Spinal cord (tissue), 10 donors: ENCODE results near the gene FRMD8. TPM values are rescaled to one million over a fixed set of nuclear protein-coding genes. Genes with fewer than 3 reads are reported as not detected.

Source experiments
- DNase-seq, 6 donors: peaks; one replicate each; pipeline versions ENCODE4 v3.0.0 to v3.0.0-alpha.2; 2013 to 2015; ENCODE audit warnings: low spot score in 6 of 6, low read depth in 4 of 6
- H3K27ac ChIP-seq: one replicate; pipeline ENCODE4 v1.5.1; 2013; ENCODE audit warnings: low read depth, low read length, control low read depth
- H3K27me3 ChIP-seq: one replicate; pipeline ENCODE4 v1.6.1; 2013; ENCODE audit warnings: low read length; ENCODE audit not compliant: control insufficient read depth, insufficient read depth
- H3K36me3 ChIP-seq: one replicate; pipeline ENCODE4 v1.6.1; 2013; ENCODE audit warnings: low read length; ENCODE audit not compliant: control insufficient read depth, insufficient read depth
- H3K4me1 ChIP-seq: one replicate; pipeline ENCODE4 v1.6.1; 2013; ENCODE audit warnings: low read length; ENCODE audit not compliant: control insufficient read depth, insufficient read depth
- H3K4me3 ChIP-seq: one replicate; pipeline ENCODE4 v1.5.1; 2013; ENCODE audit warnings: low read depth, low read length, control low read depth
- H3K9me3 ChIP-seq: one replicate; pipeline ENCODE4 v1.6.1; 2013; ENCODE audit warnings: low read length; ENCODE audit not compliant: control insufficient read depth, insufficient read depth
- WGBS: methylation state at CpG from one replicate; pipeline ENCODE4 v1.1.5; 2013; ENCODE audit warnings: missing lambda C conversion rate; ENCODE audit not compliant: insufficient coverage; 5-methylcytosine and 5-hydroxymethylcytosine counted together
- polyA plus RNA-seq, 2 donors: library from polyadenylated mRNA; unstranded; fragments of 120-200 nt; gene quantifications; one replicate each; pipeline ENCODE4 v1.2.1, GENCODE V29; 2013; ENCODE audit not compliant: insufficient read length in 2 of 2
- total RNA-seq, 2 donors: library from RNA; depleted of rRNA in 1 of 2; stranded (reverse); fragments of 120-200 nt in 1 of 2; fragments of >200 nt in 1 of 2; gene quantifications; one replicate each; pipeline versions ENCODE4 v1.2.3 to v1.2.4, GENCODE V29; 2013 to 2014
- donor health status: healthy.

FRMD8 gene
- total and polyA plus RNA-seq, 4 donors, result 16.3 to 19.3 (median 17.7) TPM

DNA sequence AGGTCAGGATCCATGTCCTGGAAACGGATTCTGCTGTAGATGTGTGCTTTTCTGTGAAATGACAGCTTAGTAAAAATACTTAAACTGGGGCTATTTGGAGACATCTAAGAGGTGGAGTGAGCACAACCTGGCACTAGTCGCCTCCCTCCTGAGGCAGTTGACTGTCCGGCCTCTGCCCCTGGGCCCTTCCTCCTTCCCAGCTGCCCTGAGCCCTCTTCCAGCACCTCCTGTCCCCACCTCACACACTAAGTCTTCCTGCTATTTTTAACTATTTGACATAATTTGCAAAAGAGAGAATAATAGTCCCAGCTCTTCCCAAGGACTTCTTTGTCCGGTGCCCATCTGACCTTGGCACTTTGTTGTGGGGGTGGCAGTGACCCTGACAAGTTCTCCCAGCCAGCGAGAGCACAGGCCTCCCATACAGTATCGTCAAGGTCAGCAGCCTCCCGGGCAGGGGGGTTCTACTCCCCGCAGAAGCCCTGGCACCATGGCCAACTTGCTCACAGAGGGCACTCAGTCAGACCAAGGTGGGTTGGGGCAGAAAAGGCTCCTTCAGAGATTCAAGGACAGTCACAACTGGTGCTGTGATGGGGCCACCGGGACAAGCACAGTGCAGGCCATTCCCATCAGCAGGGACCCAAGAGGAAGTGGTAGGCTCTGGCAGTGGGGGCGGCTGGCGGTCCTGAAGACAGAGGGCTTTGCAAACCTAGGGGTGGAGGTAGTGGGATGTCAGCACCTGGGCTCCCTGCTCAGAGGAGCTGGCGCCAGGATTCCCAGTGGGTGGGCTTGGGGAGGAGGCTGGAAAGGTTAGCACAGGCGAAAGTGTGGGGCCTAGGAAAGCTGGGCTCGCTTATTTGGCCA is 30.6 kb downstream of the FRMD8 start:
- no peaks in the 10 kb centered on the region for H3K9me3 ChIP-seq
- peaks cover 18% of the 10 kb centered on the region for H3K36me3 ChIP-seq
- H3K4me1 ChIP-seq, result peaks cover 86% of the 10 kb centered on the region
- peak overlapping the region; percentile 99 for H3K27ac ChIP-seq
- WGBS, result 56% methylated on average over 6 of the region's 14 CpGs
- no peak for DNase-seq
- H3K27me3 ChIP-seq, result no peaks in the 10 kb centered on the region
- H3K4me3 ChIP-seq, result peak overlapping the region; percentile 36

DNA sequence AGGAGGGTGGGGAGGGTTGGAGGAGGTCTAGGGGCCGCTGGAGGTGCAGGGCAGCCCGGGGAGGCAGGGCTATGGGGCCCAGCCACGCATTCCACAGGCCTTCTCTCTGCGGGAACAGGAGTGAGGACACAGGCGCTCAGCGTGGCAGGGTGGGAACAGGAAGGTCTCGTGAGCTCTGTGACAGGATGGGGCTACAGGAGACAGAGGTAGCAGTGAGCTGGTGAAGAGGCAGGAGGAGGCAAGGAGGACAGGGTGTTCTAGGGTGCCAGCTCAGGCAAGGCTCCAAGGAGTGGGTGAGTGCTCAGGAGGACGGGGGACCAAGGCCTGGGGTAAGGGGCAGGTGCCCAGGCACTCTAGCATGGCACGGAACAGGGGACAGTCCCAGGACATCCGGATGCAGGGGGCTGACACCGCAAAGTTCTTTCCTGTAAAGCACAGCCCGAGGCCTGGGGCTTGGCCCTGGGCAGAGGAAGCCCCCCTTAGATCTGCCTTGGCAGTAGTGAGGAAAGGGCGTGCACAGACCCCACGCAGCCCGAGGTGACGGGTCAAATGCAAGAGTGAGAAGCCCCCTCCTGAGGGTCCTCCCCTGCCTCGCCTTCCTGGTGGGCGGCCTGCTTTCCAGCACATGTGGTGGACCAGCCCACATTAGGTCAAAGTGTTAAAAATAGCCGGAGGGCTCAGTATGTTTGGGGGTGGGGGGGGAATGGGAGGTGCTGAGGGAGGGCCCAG is 31.4 kb downstream of the FRMD8 start:
- Histone ChIP-seq H3K4me1 (peaks cover 84% of the 10 kb centered on the region), H3K4me3 (no peak overlapping the region)
- 54% methylated on average over 17 of the region's 19 CpGs for WGBS

DNA sequence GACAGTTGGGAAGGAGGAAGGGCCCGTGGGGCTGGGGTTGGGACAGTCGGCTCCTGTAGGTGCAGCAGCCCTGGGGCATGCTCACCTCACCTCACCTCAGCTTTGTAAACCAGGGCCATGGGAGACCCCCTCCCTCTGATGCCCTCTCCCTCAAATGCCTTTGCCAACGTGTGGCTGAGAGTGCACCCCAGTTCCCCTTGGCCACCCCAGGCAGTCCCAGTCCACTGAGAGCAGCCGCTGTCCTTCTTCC is 31.9 kb downstream of the FRMD8 start:
- Histone ChIP-seq H3K27ac (peak overlapping the region; percentile 99), H3K4me3 (peak overlapping the region; percentile 27), H3K4me1 (peaks cover 86% of the 10 kb centered on the region), H3K27me3 (no peaks in the 10 kb centered on the region), H3K36me3 (peaks cover 10% of the 10 kb centered on the region), H3K9me3 (no peaks in the 10 kb centered on the region)
- WGBS, result 25% methylated on average over 2 of the region's 4 CpGs
- no peak for DNase-seq

More for the DNA sequence above, 31.4 kb downstream of the FRMD8 start:
- H3K27ac ChIP-seq, result peak overlapping the region; percentile 99
- H3K36me3 ChIP-seq, result peaks cover 10% of the 10 kb centered on the region
- peak in 1 of 6 donors; percentile 51 for DNase-seq
- H3K27me3 ChIP-seq, result no peaks in the 10 kb centered on the region
- no peaks in the 10 kb centered on the region for H3K9me3 ChIP-seq

DNA sequence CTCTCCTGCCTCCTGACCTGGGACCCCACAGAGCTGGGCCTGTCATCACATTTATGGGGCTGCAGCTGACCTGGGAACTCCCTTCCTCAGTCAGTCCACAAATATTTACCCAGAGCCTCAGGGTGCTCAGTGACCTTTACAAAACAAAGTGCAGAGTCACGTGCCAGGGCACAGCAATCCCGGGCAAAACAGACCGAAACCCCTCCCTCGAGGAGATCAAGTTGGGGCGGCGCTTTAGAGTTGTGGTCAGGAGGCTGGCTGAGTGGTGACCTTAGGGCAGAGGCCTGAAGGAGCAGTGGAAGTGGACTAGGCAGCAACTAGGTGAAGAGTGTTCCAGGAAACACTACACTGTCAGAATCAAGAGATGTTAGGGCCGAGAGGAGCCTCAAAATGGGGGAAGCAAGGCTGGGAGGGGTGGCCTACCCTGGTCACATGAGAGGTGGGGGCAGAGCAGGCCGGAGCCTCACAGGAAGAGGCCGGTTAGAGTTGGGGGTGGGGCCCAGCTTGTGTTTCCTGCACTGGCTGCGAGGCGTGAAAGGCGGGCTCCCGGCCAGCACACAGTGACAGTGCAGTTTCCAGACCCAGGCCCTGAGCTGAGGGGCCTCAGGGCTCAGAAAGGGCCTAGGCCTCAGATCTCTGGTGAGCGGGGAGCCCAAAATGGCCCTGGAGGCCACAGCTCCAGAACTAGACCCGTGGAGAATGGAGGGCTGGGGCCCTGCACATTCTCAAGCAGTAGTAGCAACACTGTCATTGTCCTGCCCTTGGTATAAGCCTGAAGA is 32.4 kb downstream of the FRMD8 start:
- peak overlapping the region; percentile 99 for H3K27ac ChIP-seq
- DNase-seq, result peak in 5 of 6 donors; percentile 67 to 95 (median 84)
- H3K4me1 ChIP-seq, result peaks cover 86% of the 10 kb centered on the region
- peaks cover 5% of the 10 kb centered on the region for H3K36me3 ChIP-seq
- peak overlapping the region; percentile 27 for H3K4me3 ChIP-seq
- WGBS, result 6% methylated on average over 15 of the region's 15 CpGs
- H3K9me3 ChIP-seq, result no peaks in the 10 kb centered on the region
- H3K27me3 ChIP-seq, result no peaks in the 10 kb centered on the region

DNA sequence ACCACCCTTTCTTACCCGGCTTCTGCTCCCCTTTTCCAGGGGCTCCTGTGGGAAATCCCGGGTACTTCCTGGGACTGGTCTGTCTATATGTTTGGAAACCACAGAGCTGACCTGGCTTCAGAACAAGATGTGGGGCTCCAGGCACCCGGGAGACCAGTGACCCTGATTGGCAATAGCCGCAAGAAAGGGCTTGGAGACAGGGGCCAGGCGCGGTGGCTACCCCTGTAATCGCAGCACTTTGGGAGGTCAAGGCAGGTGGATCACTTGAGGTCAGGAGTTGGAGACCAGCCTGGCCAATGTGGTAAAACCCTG is 33.0 kb downstream of the FRMD8 start:
- WGBS, result 25% methylated on average over 4 of the region's 7 CpGs
- peaks cover 90% of the 10 kb centered on the region for H3K4me1 ChIP-seq
- H3K27ac ChIP-seq, result peak overlapping the region; percentile 99
- H3K36me3 ChIP-seq, result peaks cover 5% of the 10 kb centered on the region
- no peaks in the 10 kb centered on the region for H3K27me3 ChIP-seq
- no peaks in the 10 kb centered on the region for H3K9me3 ChIP-seq
- H3K4me3 ChIP-seq, result no peak overlapping the region
- DNase-seq, result no peak

DNA sequence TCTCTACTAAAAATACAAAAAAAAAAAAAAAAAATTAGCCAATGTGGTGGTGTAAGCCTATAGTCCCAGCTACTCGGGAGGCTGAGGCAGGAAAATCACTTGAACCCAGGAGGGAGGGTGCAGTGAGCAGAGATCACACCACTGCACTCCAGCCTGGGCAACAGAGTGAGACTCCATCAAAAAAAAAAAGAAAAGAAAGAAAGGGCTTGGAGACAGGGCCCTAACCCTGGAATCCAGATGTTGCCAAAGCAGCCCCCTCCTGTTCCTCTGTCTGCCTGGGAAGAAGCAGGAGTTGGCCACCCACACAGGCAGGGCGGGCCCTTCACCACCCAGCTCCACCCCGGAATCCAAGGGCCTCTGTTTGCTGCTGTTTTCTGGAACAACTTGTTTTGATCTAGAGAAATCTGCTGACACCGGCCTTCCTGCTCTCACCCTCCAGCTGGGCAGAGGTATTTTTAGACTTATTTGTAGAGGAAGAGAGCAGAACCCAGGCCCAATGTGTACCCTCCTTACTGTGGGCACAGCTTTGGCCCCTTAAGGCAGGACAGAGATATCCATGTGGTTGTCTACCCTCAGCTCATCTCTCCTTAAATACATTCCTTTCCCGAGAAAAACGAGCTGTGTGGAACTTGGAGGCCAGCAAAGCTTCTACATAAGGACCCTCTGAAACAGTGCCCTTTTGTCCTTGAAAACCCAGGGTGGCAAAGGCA is 33.5 kb downstream of the FRMD8 start:
- 11% methylated on average over 3 of the region's 6 CpGs for WGBS
- Histone ChIP-seq H3K9me3 (no peaks in the 10 kb centered on the region), H3K27me3 (no peaks in the 10 kb centered on the region), H3K27ac (peak overlapping the region; percentile 99), H3K36me3 (peaks cover 5% of the 10 kb centered on the region), H3K4me1 (peaks cover 90% of the 10 kb centered on the region), H3K4me3 (peak overlapping the region; percentile 1)
- peak in 2 of 6 donors; percentile 38 to 82 for DNase-seq

DNA sequence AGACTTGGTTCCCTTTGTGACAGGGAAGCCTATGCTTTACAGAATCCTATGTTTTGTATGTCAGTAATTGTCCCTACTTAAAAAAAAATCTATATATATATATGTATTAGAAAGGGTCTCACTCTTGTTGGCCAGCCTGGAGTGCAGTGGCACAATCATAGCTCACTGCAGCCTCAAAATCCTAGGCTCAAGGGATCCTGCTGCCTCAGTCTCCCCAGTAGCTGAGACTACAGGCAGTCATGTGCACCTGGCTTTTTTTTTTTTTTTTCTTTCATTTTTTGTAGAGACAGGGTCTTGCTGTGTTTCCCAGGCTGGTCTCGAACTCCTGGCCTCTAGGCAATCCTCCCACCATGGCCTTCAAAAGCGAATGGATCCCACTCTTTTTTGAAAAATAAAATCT is 34.1 kb downstream of the FRMD8 start:
- H3K4me3 ChIP-seq, result no peak overlapping the region
- H3K27ac ChIP-seq, result peak overlapping the region; percentile 99
- DNase-seq, result no peak
- H3K4me1 ChIP-seq, result peaks cover 84% of the 10 kb centered on the region
- H3K27me3 ChIP-seq, result no peaks in the 10 kb centered on the region
- H3K36me3 ChIP-seq, result peaks cover under 1% of the 10 kb centered on the region
- no CpG with 5 or more reads among the region's 2 CpGs for whole genome bisulfite sequencing
- H3K9me3 ChIP-seq, result no peaks in the 10 kb centered on the region

DNA sequence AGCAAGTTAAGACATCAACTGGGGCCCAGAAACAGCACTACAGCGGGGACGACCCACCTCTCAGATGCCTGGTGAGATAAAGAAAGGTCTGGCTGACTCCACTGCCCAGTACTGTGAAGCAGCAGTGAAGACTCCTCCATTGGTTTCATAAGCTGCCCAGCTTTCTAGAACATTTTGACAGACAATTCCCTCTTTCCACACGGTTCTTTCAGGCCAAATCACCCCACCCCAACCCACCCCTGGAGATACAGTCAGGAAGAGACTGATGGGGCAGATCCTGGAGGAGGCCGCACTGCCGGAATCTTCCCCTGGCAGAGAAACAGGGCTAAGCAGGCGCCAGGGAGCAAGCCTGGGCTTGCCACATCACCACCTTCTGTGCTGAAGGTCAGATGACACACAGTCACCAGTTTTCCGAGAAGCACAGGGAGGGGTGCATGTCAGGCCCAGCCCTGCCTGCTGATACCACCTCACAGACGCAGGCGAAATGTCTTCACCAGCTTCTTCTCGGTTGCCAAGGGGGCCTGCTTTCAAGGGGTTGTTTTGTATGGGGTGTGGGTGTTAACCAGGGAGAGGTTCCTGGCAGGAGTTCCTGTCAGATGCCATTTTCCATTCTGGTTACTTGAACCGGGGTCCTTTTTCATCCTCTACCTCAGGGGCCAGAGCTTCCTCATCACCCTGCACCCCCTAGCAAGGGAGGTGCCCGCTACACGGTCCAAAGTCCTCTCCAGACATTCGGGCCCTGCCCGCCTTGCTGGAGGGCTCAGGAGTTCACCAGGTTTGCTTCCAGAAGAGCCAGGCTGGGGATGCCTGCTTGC is 34.7 kb downstream of the FRMD8 start:
- no peaks in the 10 kb centered on the region for H3K36me3 ChIP-seq
- H3K4me3 ChIP-seq, result peak overlapping the region; percentile 74
- peak overlapping the region; percentile 99 for H3K27ac ChIP-seq
- H3K27me3 ChIP-seq, result no peaks in the 10 kb centered on the region
- 13% methylated on average over 11 of the region's 15 CpGs for WGBS
- peaks cover 77% of the 10 kb centered on the region for H3K4me1 ChIP-seq
- DNase-seq, result peak in 2 of 6 donors; percentile 76 to 87
- no peaks in the 10 kb centered on the region for H3K9me3 ChIP-seq
